Common myeloid progenitor, CD34-positive (primary cell): ENCODE data around the gene TNRC6B.

ENCODE experiments used
- CTCF ChIA-PET: fragments of 350-600 bp; sonication (Branson Sonifier 250); formaldehyde crosslinking; loops from one replicate; lab custom pipeline; 2021; ENCODE audit warnings: antibody characterized with exemption; lab: Charles Lee
- POLR2A ChIA-PET: fragments of 350-600 bp; sonication (Branson Sonifier 250); formaldehyde crosslinking; loops from one replicate; lab custom pipeline; 2021; ENCODE audit warnings: antibody characterized with exemption; lab: Charles Lee
- DNase-seq, 3 donors: peaks; one replicate each; pipeline versions ENCODE4 v3.0.0 to v3.0.0-alpha.2; 2013
- H3K27ac ChIP-seq, 2 experiments: 1 replicate in 1 of 2; 2 replicates in 1 of 2; pipeline ENCODE4 v1.7.0; 2013; ENCODE audit warnings: inconsistent platforms in 2 of 2, low read length in 2 of 2, mild to moderate bottlenecking in 2 of 2, low read depth in 1 of 2, moderate library complexity in 1 of 2; ENCODE audit not compliant: severe bottlenecking in 2 of 2, insufficient read depth in 1 of 2, poor library complexity in 1 of 2
- H3K27me3 ChIP-seq, 5 experiments: replicated peaks in 2 of 5; 1 replicate in 3 of 5; 2 replicates in 2 of 5; pipeline versions ENCODE4 v1.6.1 to v1.7.0; 2013; ENCODE audit warnings: low read length in 4 of 5, mild to moderate bottlenecking in 2 of 5, moderate library complexity in 2 of 5, inconsistent platforms in 1 of 5; ENCODE audit not compliant: insufficient read depth in 5 of 5, control insufficient read depth in 4 of 5
- H3K36me3 ChIP-seq, 4 experiments: 1 replicate in 2 of 4; 2 replicates in 2 of 4; pipeline versions ENCODE4 v1.6.1 to v1.7.0; 2013; ENCODE audit warnings: low read length in 3 of 4, control low read depth in 1 of 4, mild to moderate bottlenecking in 1 of 4; ENCODE audit not compliant: control insufficient read depth in 4 of 4, insufficient read depth in 4 of 4
- H3K4me1 ChIP-seq, 4 experiments: 1 replicate in 3 of 4; 2 replicates in 1 of 4; pipeline versions ENCODE4 v1.6.1 to v1.7.1; 2013; ENCODE audit warnings: low read length in 3 of 4, mild to moderate bottlenecking in 3 of 4, control low read depth in 1 of 4, inconsistent platforms in 1 of 4, moderate library complexity in 1 of 4; ENCODE audit not compliant: control insufficient read depth in 4 of 4, insufficient read depth in 4 of 4; ENCODE audit errors: control extremely low read depth in 1 of 4
- H3K4me3 ChIP-seq, 7 experiments: 1 replicate in 4 of 7; 2 replicates in 3 of 7; pipeline versions ENCODE4 v1.5.1 to v1.7.0; 2013; ENCODE audit warnings: mild to moderate bottlenecking in 7 of 7, low read length in 6 of 7, moderate library complexity in 6 of 7, inconsistent platforms in 2 of 7, low read depth in 2 of 7, control low read depth in 1 of 7; ENCODE audit not compliant: insufficient read depth in 4 of 7, control insufficient read depth in 1 of 7; ENCODE audit errors: extremely low read depth in 1 of 7
- H3K9me3 ChIP-seq, 5 experiments: 1 replicate in 4 of 5; 2 replicates in 1 of 5; pipeline versions ENCODE4 v1.6.1 to v1.7.1; 2013; ENCODE audit warnings: low read length in 4 of 5, mild to moderate bottlenecking in 2 of 5, inconsistent platforms in 1 of 5, low read depth in 1 of 5, moderate library complexity in 1 of 5; ENCODE audit not compliant: control insufficient read depth in 4 of 5, insufficient read depth in 2 of 5; ENCODE audit errors: control extremely low read depth in 1 of 5
- WGBS: methylation state at CpG from one replicate; pipeline ENCODE4 v1.1.5; 2013; ENCODE audit not compliant: insufficient coverage; 5-methylcytosine and 5-hydroxymethylcytosine counted together

TNRC6B gene

DNA sequence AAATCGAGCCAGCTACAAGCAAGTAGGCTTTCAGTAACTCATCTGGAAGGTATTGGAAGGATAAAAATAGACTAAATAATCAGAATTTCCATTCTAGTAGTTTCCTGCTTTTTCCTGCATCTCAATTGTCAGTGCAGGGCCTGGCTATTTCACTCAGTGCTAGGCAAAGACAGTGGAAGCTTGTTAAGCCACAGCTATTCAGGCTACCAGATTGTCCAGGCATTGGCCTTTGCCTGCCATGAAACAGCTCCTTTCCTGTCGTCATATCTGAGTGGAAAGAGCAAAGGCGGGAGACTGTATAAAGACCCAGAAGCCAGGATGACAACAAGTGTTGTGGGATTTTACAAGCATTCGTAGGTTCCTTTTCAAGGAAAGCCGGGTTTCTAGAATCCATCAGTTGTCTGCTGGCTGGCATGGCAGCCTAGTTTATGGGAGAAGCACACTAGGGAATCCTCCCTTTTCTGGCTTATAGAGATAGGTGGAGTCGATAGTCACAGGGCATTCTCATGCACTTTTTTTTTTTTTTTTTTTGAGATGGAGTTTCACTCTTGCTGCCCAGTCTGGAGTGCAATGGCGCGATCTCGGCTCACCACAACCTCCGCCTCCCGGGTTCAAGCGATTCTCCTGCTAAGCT is 2.0 kb upstream of the TNRC6B start:
- Histone ChIP-seq H3K27ac (peak overlapping the region in 1 of 2 experiments; percentile 27), H3K4me1 (peaks cover 19 to 39% (median 30%) of the 10 kb centered on the region in 4 experiments), H3K27me3 (no peaks in the 10 kb centered on the region), H3K36me3 (no peaks in the 10 kb centered on the region), H3K9me3 (no peaks in the 10 kb centered on the region), H3K4me3 (no peak overlapping the region)
- ChIA-PET POLR2A (no interaction called here), CTCF (no interaction called here)
- no peak for DNase-seq
- 97% methylated on average over 10 of the region's 12 CpGs for WGBS

DNA sequence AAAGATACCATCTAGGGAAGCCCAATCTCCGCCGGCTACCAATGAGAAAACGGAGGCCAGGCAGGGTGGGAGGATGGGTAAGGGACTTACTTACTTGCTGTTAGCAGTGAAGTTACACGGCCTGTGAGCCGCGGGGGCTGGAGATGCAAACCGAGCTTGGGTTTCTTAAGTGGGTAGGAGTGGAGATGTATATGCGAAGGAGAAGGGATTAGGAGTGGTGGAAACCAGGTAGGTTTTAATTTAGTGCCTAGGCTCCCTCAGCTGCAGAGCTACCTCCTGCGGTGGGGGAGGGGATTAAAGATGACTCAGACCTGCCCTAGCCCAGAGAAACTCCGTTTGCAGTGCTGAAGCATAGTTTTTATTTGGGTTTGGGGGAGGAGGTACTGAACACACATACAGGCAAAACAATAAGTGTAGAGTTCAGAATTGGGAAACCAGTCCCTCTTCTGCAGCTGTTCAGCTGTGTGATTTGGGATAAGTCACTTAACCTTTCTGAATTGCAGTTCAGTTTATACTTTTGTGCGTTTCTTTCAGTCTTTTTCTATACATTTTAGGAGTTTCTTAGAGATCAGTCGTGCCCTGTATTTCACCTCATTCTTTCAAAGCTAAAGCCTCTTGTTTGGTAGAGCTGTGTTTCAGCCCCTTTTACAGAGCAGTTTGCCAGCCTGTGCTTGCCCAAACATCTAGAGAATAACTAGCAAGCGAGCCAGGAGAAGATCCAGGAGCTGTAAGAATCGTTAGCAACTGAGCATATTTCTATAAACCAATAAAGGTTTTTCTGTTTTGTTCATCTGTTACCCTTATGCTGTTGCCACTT is 596 bp upstream of the TNRC6B start:
- 74% methylated on average over 9 of the region's 14 CpGs for WGBS
- H3K4me1 ChIP-seq = peaks cover 19 to 45% (median 33%) of the 10 kb centered on the region in 4 experiments
- H3K27ac ChIP-seq = peak overlapping the region; percentile 80 to 88
- peak in 2 of 3 donors; percentile 51 to 54 for DNase-seq
- H3K4me3 ChIP-seq = peak overlapping the region in 6 of 7 experiments; percentile 73 to 100 (median 88)
- H3K9me3 ChIP-seq = no peaks in the 10 kb centered on the region
- ChIA-PET CTCF (interaction anchor here (1.0 to 1.2 kb wide), 3 partner anchors 9 to 133 kb away, joined by 3 to 5 read pairs (median 4); no protein-coding TSS in a partner anchor), POLR2A (interaction anchor here (0.6 to 0.9 kb wide), 2 partner anchors 16 to 72 kb away, joined by 3 read pairs; no protein-coding TSS in a partner anchor)
- H3K36me3 ChIP-seq = no peaks in the 10 kb centered on the region
- H3K27me3 ChIP-seq = no peaks in the 10 kb centered on the region

DNA sequence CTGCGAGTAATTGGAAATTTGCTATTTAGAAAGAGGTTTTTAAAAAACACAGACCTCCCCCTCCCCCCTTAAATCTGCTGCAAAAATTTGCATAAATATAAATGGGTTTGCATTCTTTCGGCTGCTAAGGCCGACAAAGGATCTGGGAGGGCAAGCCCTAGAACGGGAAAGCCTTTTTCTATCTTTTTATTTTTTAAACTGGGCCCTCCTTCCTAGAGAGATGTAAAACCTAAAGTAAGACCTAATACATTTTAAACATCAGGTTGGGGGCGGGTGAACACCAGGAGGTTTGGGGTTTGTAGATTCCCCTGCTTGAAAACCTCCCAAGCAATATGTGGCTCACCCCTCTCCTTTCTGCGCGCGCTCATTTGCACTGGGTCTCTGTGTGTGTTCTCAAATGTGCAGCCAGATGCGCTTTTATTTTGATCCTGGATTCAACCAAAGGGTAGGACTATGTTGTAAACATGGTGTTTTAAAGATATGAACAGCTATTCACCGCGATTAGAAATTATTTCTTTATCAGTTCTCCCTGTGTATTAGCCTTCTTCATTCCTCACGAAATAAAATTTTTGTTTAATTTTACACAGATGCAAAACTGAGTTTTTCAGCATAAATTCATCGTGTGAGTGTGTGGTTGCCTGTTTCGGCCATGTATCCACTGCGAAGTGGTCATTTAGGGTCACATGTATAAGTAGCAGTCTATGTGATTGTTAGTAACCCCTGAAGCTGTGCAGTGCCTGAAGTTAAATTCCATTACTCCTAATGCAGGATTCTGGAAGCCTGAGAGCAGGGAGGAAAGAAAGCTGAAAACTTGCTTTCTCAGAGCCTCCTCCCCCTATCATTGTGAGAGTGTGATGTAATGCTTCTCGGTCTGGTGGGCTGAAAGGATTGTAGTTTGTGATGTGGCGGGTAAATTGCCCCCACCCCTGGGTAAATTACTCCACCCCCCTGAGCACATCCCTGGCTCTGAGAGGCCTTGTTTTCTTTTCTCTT is 988 bp downstream of the TNRC6B start:
- Histone ChIP-seq H3K27me3 (no peaks in the 10 kb centered on the region), H3K27ac (peak overlapping the region; percentile 80 to 88), H3K36me3 (no peaks in the 10 kb centered on the region), H3K4me3 (peak overlapping the region; percentile 14 to 100 (median 88)), H3K9me3 (no peaks in the 10 kb centered on the region), H3K4me1 (peaks cover 25 to 60% (median 47%) of the 10 kb centered on the region in 4 experiments)
- CTCF ChIA-PET = no interaction called here
- peak in 2 of 3 donors; percentile 40 to 49 for DNase-seq
- 6% methylated on average over 6 of the region's 17 CpGs for WGBS
- POLR2A ChIA-PET = interaction anchor here (0.6 to 1.5 kb wide), 4 partner anchors 10 to 84 kb away, joined by 3 read pairs; no protein-coding TSS in a partner anchor

DNA sequence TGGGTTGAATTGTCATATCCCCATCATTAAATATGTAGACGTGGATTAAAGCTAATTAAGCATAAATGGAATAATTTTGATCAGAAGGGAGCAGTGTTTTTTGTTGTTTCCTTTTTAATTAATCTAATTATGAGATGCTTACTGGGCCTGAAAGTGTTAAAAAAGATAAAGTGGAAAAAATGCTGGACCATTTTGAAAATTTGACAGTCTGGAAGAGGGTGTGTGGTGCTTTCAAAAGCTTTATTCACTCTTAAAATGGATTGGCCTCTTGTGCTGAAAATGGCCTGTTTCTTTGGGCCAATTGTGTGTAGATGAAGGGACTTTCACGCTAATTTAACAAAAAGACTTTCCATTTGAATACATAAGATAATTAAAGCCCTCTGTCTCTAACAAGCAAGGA is 1.8 kb downstream of the TNRC6B start:
- Histone ChIP-seq H3K9me3 (no peaks in the 10 kb centered on the region), H3K27me3 (no peaks in the 10 kb centered on the region), H3K4me3 (peak overlapping the region in 6 of 7 experiments; percentile 73 to 100 (median 88)), H3K36me3 (no peaks in the 10 kb centered on the region), H3K4me1 (peaks cover 25 to 62% (median 49%) of the 10 kb centered on the region in 4 experiments), H3K27ac (peak overlapping the region; percentile 43 to 88)
- ChIA-PET POLR2A (interaction anchor here (1.5 kb wide), 1 partner anchor 13 kb away, joined by 3 read pairs; no protein-coding TSS in a partner anchor), CTCF (interaction anchor here (0.8 to 1.2 kb wide), 3 partner anchors 14 to 85 kb away, joined by 3 to 4 read pairs (median 3); no protein-coding TSS in a partner anchor)
- no peak for DNase-seq
- WGBS = no CpG with 5 or more reads among the region's 2 CpGs

- POLR2A ChIA-PET = interaction anchor here (0.6 to 1.5 kb wide), 2 partner anchors 12 to 13 kb away, joined by 3 to 4 read pairs; no protein-coding TSS in a partner anchor
- peaks cover 25 to 61% (median 49%) of the 10 kb centered on the region in 4 experiments for H3K4me1 ChIP-seq
- H3K27me3 ChIP-seq = no peaks in the 10 kb centered on the region
- H3K27ac ChIP-seq = no peak overlapping the region
- H3K36me3 ChIP-seq = no peaks in the 10 kb centered on the region
- H3K4me3 ChIP-seq = peak overlapping the region in 4 of 7 experiments; percentile 6 to 99 (median 56)
- CTCF ChIA-PET = interaction anchor here (0.7 to 1.2 kb wide), 4 partner anchors 13 to 86 kb away, joined by 3 to 4 read pairs (median 3); no protein-coding TSS in a partner anchor
- DNase-seq = no peak
- H3K9me3 ChIP-seq = no peaks in the 10 kb centered on the region
- WGBS = 95% methylated on average over 3 of the region's 4 CpGs
Measured at GRCh38 chr22:40180403-40180802, 2.7 kb downstream of the TNRC6B start.

DNA sequence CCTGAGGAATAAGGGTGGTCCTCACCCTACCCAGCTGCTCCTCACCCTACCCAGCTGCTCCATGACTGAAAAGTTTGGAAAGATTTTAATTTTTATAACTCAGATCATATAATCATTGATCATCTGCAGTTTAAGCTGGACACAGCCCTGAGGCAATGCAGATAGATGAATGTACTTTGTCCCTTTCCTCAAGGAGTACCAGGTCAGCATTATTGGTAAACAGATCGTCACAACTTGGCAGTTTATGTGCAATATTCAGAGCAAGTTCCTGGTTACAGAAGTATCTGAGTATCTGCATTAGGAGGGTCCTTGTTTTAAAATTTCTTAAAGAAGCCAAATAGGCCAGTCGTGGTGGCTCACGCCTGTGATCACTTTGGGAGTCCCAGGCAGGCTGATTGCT is 3.6 kb downstream of the TNRC6B start:
- no peaks in the 10 kb centered on the region for H3K36me3 ChIP-seq
- H3K9me3 ChIP-seq = no peaks in the 10 kb centered on the region
- POLR2A ChIA-PET = interaction anchor here (0.6 kb wide), 1 partner anchor 11 kb away, joined by 4 read pairs; no protein-coding TSS in a partner anchor
- WGBS = 89% methylated on average over 3 of the region's 3 CpGs
- peak overlapping the region in 1 of 2 experiments; percentile 27 for H3K27ac ChIP-seq
- H3K4me3 ChIP-seq = no peak overlapping the region
- H3K27me3 ChIP-seq = no peaks in the 10 kb centered on the region
- H3K4me1 ChIP-seq = peaks cover 25 to 56% (median 49%) of the 10 kb centered on the region in 4 experiments
- DNase-seq = no peak
- CTCF ChIA-PET = interaction anchor here (0.9 to 1.6 kb wide), 3 partner anchors 10 to 21 kb away, joined by 3 to 8 read pairs (median 4); no protein-coding TSS in a partner anchor
